Liver (tissue), 3 donors: ENCODE results near the gene LARP4.
"Not testable (repeated sequence)": the region's sequence is repeated elsewhere in the genome, so short reads cannot be mapped to it uniquely, and the experiment has no call there.

Experiments
- ATF3 ChIP-seq: IDR thresholded peaks from 2 replicates; pipeline ENCODE4 v1.6.1; 2016; ENCODE audit warnings: antibody characterized with exemption
- EGR1 ChIP-seq, 2 donors: IDR thresholded peaks; 2 replicates each; pipeline ENCODE4 v1.6.1; 2016 to 2018; ENCODE audit warnings: antibody characterized with exemption in 2 of 2, low read depth in 2 of 2
- FOXA1 ChIP-seq: IDR thresholded peaks from 2 replicates; pipeline ENCODE4 v1.6.1; 2016; ENCODE audit warnings: antibody characterized with exemption
- HNF4G ChIP-seq: IDR thresholded peaks from 2 replicates; pipeline ENCODE4 v1.6.1; 2016; ENCODE audit warnings: antibody characterized with exemption
- JUND ChIP-seq, 2 donors: IDR thresholded peaks; 2 replicates each; pipeline ENCODE4 v1.6.1; 2016; ENCODE audit warnings: antibody characterized with exemption in 2 of 2
- SP1 ChIP-seq: IDR thresholded peaks from 2 replicates; pipeline ENCODE4 v1.6.1; 2018; ENCODE audit warnings: antibody characterized with exemption, mild to moderate bottlenecking
- TAF1 ChIP-seq: conservative IDR thresholded peaks from 2 replicates; pipeline ENCODE4 v1.6.1; 2016; ENCODE audit warnings: antibody characterized with exemption, mild to moderate bottlenecking
- YY1 ChIP-seq: IDR thresholded peaks from 2 replicates; pipeline ENCODE4 v1.6.1; 2016; ENCODE audit warnings: antibody characterized with exemption, mild to moderate bottlenecking
- TF ChIP-seq, protein P1 (sequence below): fragments of 150-350 bp; IDR thresholded peaks from 2 replicates; pipeline ENCODE4 v1.5.1; 2017; ENCODE audit warnings: improper control_type of control experiment, low read depth, low read length; ENCODE audit not compliant: missing input control
- TF ChIP-seq, protein P2 (sequence below): IDR thresholded peaks from 2 replicates; pipeline ENCODE4 v1.6.1; 2016; ENCODE audit warnings: antibody characterized with exemption
- donor health status: healthy.
- donor health status: healthy.

- TF ChIP-seq, protein P1, sequence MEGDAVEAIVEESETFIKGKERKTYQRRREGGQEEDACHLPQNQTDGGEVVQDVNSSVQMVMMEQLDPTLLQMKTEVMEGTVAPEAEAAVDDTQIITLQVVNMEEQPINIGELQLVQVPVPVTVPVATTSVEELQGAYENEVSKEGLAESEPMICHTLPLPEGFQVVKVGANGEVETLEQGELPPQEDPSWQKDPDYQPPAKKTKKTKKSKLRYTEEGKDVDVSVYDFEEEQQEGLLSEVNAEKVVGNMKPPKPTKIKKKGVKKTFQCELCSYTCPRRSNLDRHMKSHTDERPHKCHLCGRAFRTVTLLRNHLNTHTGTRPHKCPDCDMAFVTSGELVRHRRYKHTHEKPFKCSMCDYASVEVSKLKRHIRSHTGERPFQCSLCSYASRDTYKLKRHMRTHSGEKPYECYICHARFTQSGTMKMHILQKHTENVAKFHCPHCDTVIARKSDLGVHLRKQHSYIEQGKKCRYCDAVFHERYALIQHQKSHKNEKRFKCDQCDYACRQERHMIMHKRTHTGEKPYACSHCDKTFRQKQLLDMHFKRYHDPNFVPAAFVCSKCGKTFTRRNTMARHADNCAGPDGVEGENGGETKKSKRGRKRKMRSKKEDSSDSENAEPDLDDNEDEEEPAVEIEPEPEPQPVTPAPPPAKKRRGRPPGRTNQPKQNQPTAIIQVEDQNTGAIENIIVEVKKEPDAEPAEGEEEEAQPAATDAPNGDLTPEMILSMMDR, result not testable (repeated sequence)
- TF ChIP-seq YY1; SP1; FOXA1; TAF1; ATF3; JUND (IDR thresholded peaks at IDR 0.05); HNF4G; EGR1 (IDR thresholded peaks at IDR 0.05; ENCODE audit: low read depth in 2 of 2): not testable (repeated sequence)
- TF ChIP-seq, protein P2, sequence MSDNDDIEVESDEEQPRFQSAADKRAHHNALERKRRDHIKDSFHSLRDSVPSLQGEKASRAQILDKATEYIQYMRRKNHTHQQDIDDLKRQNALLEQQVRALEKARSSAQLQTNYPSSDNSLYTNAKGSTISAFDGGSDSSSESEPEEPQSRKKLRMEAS, result not testable (repeated sequence)
Observed at GRCh38 chr12:50449671-50450070, 49.0 kb downstream of the LARP4 start.
